CD4-positive, alpha-beta T cell (primary cell): ENCODE results near the gene RAB11FIP3. TPM values are rescaled to one million over a fixed set of nuclear protein-coding genes. Genes with fewer than 3 reads are reported as not detected.

Source experiments
- ATAC-seq: fragments of 200-7000 bp; cut with Tn5 transposase; one replicate; pipeline ENCODE4 v1.10.0; 2022; ENCODE audit warnings: mild to moderate bottlenecking; ENCODE audit not compliant: poor library complexity
- CTCF ChIA-PET: fragments of 350-600 bp; sonication (Branson Sonifier 250); formaldehyde crosslinking; loops from one replicate; lab custom pipeline; 2021; ENCODE audit warnings: antibody characterized with exemption, inconsistent platforms; lab: Charles Lee
- POLR2A ChIA-PET: fragments of 350-600 bp; sonication (Branson Sonifier 250); formaldehyde crosslinking; loops from one replicate; lab custom pipeline; 2021; ENCODE audit warnings: antibody characterized with exemption, inconsistent platforms; lab: Charles Lee
- DNase-seq, 14 experiments: peaks; one replicate each; pipeline ENCODE4 v3.0.0-alpha.2; 2013 to 2020; ENCODE audit warnings: mixed read lengths in 2 of 14
- H3K27ac ChIP-seq, 2 donors: one replicate each; pipeline versions ENCODE4 v1.5.1 to v1.7.0; 2013; ENCODE audit warnings: low read length in 2 of 2, low read depth in 1 of 2, mild to moderate bottlenecking in 1 of 2
- H3K27me3 ChIP-seq, 2 experiments: 1 replicate in 1 of 2; 2 replicates in 1 of 2; pipeline versions ENCODE4 v1.6.1 to v1.7.0; 2013; ENCODE audit warnings: low read length in 2 of 2, control low read depth in 1 of 2, mild to moderate bottlenecking in 1 of 2, moderate library complexity in 1 of 2; ENCODE audit not compliant: insufficient read depth in 2 of 2, control insufficient read depth in 1 of 2
- H3K36me3 ChIP-seq: one replicate; pipeline ENCODE4 v1.6.1; 2013; ENCODE audit warnings: low read length, control low read depth; ENCODE audit not compliant: insufficient read depth
- H3K4me1 ChIP-seq: one replicate; pipeline ENCODE4 v1.6.1; 2013; ENCODE audit warnings: low read length, control low read depth; ENCODE audit not compliant: insufficient read depth
- H3K4me3 ChIP-seq: one replicate; pipeline ENCODE4 v1.5.1; 2013; ENCODE audit warnings: mild to moderate bottlenecking, low read length, moderate library complexity
- H3K9me3 ChIP-seq, 2 experiments: 1 replicate in 1 of 2; 2 replicates in 1 of 2; pipeline versions ENCODE4 v1.6.1 to v1.7.0; 2013; ENCODE audit warnings: low read length in 2 of 2, mild to moderate bottlenecking in 2 of 2, control low read depth in 1 of 2, moderate library complexity in 1 of 2; ENCODE audit not compliant: control insufficient read depth in 1 of 2, insufficient read depth in 1 of 2
- H3K27ac Mint-ChIP-seq: one replicate; pipeline ENCODE4 v1.8.0; 2020; ENCODE audit warnings: mixed read lengths
- H3K27me3 Mint-ChIP-seq: one replicate; pipeline ENCODE4 v1.8.0; 2021; ENCODE audit warnings: mixed read lengths
- H3K36me3 Mint-ChIP-seq: one replicate; pipeline ENCODE4 v1.8.0; 2021; ENCODE audit warnings: low read depth, mixed read lengths
- H3K4me1 Mint-ChIP-seq: one replicate; pipeline ENCODE4 v1.8.0; 2021; ENCODE audit warnings: low read depth, mixed read lengths
- H3K4me3 Mint-ChIP-seq: one replicate; pipeline ENCODE4 v1.8.0; 2020; ENCODE audit warnings: mild to moderate bottlenecking, mixed read lengths
- H3K9me3 Mint-ChIP-seq: one replicate; pipeline ENCODE4 v1.8.0; 2020; ENCODE audit warnings: mixed read lengths
- intact Hi-C, 2 experiments: fragments of 100-400 bp; cut with DNase I in 1 of 2; cut with micrococcal nuclease in 1 of 2; formaldehyde crosslinking; loops; one replicate each; pipeline versions ENCODE4 v1.15.1 to v1.9.0; 2023 to 2025; cut with DNase I, micrococcal nuclease
- total RNA-seq, 174 experiments: library from RNA in 2 of 174; stranded (reverse) in 2 of 174; gene quantifications; one replicate each; pipeline ENCODE4 v1.2.3 and lab custom pipeline; 2021 to 2026
- TF ChIP-seq, protein P1 (sequence below): fragments of 200-600 bp; IDR thresholded peaks from one replicate; pipeline ENCODE4 v1.8.0; 2022; ENCODE audit warnings: antibody characterized with exemption, mild to moderate bottlenecking

Gene RAB11FIP3
- total RNA-seq, 2 experiments from 2014 or later, result 28.4 to 29.0 TPM

GRCh38 chr16:473046-474043 lies 47.9 kb downstream of the RAB11FIP3 start:
- Histone ChIP-seq H3K27ac (no peak overlapping the region), H3K9me3 (no peaks in the 10 kb centered on the region), H3K27me3 (no peaks in the 10 kb centered on the region), H3K4me1 (peaks cover 2% of the 10 kb centered on the region), H3K4me3 (no peak overlapping the region), H3K36me3 (peaks cover 11% of the 10 kb centered on the region)
- ATAC-seq, result no peak
- intact Hi-C loops, result no loop called here
- H3K9me3 Mint-ChIP-seq, result no peaks in the 10 kb centered on the region
- no peaks in the 10 kb centered on the region for H3K27me3 Mint-ChIP-seq
- DNase-seq, result no peak
- H3K27ac Mint-ChIP-seq, result no peak overlapping the region
- H3K4me1 Mint-ChIP-seq, result no peaks in the 10 kb centered on the region
- POLR2A ChIA-PET, result no interaction called here
- no peak overlapping the region for H3K4me3 Mint-ChIP-seq
- H3K36me3 Mint-ChIP-seq, result peaks cover 19% of the 10 kb centered on the region
- TF ChIP-seq, protein P1, sequence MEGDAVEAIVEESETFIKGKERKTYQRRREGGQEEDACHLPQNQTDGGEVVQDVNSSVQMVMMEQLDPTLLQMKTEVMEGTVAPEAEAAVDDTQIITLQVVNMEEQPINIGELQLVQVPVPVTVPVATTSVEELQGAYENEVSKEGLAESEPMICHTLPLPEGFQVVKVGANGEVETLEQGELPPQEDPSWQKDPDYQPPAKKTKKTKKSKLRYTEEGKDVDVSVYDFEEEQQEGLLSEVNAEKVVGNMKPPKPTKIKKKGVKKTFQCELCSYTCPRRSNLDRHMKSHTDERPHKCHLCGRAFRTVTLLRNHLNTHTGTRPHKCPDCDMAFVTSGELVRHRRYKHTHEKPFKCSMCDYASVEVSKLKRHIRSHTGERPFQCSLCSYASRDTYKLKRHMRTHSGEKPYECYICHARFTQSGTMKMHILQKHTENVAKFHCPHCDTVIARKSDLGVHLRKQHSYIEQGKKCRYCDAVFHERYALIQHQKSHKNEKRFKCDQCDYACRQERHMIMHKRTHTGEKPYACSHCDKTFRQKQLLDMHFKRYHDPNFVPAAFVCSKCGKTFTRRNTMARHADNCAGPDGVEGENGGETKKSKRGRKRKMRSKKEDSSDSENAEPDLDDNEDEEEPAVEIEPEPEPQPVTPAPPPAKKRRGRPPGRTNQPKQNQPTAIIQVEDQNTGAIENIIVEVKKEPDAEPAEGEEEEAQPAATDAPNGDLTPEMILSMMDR, result no peak
- CTCF ChIA-PET, result no interaction called here

DNA sequence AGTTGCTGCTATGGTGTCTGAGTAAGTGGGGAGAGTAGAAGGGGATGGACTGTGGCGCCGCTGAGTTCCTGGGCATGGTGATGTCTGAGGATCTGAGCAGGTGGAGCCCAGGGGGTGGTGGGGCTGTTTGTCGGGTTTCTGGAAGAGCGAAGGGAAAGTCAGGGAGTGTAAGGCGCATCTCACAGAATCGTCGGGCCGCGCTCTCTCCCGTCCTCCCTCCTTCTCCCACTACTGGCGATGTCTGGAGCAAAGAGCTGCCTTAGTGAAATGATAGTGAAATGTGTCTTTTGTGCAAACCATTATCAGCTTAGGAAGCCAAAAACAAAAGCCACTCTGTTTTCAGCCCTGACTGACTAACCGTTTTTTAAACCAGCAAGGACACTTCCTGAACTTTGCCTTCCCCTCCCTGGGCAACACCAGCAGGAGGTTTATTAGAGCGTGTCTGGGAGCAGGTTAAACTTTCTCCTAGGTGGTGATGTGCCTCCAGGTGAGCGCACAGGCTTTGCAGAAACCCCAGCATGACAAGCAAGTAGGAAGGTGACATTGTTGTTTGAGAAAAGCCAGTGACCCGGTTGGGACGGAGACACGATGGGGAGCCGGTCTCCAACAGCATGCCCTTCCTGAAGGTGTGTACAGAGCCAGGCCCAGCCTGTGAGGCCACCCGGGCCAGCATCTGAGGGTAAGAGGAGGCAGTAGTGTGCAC lies 49.1 kb downstream of the RAB11FIP3 start:
- no peak for DNase-seq
- Histone ChIP-seq H3K27me3 (no peaks in the 10 kb centered on the region), H3K4me1 (peaks cover 2% of the 10 kb centered on the region), H3K4me3 (no peak overlapping the region), H3K27ac (no peak overlapping the region), H3K36me3 (peaks cover 11% of the 10 kb centered on the region), H3K9me3 (no peaks in the 10 kb centered on the region)
- Mint-ChIP-seq H3K27me3 (no peaks in the 10 kb centered on the region), H3K36me3 (peaks cover 19% of the 10 kb centered on the region), H3K27ac (no peak overlapping the region), H3K4me3 (no peak overlapping the region), H3K9me3 (no peaks in the 10 kb centered on the region), H3K4me1 (no peaks in the 10 kb centered on the region)
- ATAC-seq, result no peak
- ChIA-PET CTCF (no interaction called here), POLR2A (no interaction called here)
- intact Hi-C loops, result no loop called here
- TF ChIP-seq, protein P1, result no peak

- Histone ChIP-seq H3K4me3 (no peak overlapping the region), H3K27ac (no peak overlapping the region), H3K4me1 (peaks cover 2% of the 10 kb centered on the region), H3K27me3 (no peaks in the 10 kb centered on the region), H3K9me3 (no peaks in the 10 kb centered on the region), H3K36me3 (peaks cover 11% of the 10 kb centered on the region)
- Mint-ChIP-seq H3K36me3 (peaks cover 14% of the 10 kb centered on the region), H3K27me3 (no peaks in the 10 kb centered on the region), H3K27ac (no peak overlapping the region), H3K4me1 (no peaks in the 10 kb centered on the region), H3K4me3 (no peak overlapping the region), H3K9me3 (no peaks in the 10 kb centered on the region)
- CTCF ChIA-PET, result no interaction called here
- ATAC-seq (no peak), DNase-seq (no peak)
- intact Hi-C loops, result no loop called here
- TF ChIP-seq, protein P1, result no peak
- POLR2A ChIA-PET, result no interaction called here
Measured at GRCh38 chr16:476039-476438, 50.6 kb downstream of the RAB11FIP3 start.
